HG02938 (cell line): Measurements from ENCODE around the gene TMEM59.

Experiments used
- ATAC-seq: cut with Tn5 transposase; IDR thresholded peaks from one replicate; pipeline ENCODE4 v1.9.1; 2021; ENCODE audit warnings: mild to moderate bottlenecking, moderate library complexity; ENCODE audit not compliant: unreplicated experiment

The TMEM59 gene

DNA sequence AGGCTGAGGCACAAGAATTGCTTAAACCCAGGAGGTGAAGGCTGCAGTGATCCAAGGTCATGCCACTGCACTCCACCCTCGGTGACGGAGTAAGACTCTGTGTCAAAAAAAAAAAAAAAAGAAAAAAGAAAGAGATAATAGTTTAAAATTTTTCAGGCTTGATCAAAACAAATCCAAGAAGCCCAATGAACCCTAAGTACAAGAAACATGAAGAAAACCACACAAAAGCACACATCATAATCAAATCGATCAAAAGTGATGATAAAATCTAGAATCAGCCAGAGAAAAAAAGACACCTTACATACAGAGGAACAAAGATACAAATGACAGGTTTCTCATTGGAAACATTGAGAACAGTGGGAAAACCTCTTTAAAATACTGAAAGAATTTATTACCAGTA, 66.5 kb downstream of the TMEM59 start:
- no peak for ATAC-seq

DNA sequence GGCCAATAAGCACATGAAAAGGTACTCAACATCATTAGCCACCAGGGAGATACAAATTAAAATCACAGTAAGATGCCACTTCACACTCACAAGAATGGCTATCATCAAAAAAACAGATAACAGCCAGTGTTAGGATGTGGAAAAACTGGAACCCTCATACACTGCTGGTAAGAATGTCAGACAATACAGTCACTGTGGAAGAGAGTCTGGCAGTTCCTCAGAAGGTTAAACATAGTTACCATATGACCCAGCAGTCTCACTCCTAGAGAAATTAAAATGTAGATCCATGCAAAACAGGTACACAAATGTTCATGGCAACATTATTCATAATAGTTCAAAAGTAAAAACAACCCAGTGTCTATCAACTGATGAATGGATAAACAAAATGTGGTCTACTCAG, 68.3 kb downstream of the TMEM59 start:
- no peak for ATAC-seq

DNA sequence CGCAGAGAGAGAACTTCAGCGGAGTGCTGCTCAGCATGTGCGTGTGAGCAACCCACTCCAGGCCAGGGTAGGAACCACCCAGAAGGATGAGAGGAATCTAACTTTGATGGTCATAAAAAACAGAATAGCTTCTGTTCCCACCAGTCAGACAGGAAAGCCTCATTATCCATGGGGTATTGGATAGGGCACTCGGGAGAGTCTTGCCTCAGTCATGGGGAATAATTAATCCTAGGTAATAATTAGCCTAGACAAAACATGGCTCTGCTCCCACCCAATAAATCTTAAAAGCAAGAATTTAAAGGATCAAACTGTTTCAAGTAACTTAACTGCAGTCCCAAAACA, 70.3 kb downstream of the TMEM59 start:
- no peak for ATAC-seq

DNA sequence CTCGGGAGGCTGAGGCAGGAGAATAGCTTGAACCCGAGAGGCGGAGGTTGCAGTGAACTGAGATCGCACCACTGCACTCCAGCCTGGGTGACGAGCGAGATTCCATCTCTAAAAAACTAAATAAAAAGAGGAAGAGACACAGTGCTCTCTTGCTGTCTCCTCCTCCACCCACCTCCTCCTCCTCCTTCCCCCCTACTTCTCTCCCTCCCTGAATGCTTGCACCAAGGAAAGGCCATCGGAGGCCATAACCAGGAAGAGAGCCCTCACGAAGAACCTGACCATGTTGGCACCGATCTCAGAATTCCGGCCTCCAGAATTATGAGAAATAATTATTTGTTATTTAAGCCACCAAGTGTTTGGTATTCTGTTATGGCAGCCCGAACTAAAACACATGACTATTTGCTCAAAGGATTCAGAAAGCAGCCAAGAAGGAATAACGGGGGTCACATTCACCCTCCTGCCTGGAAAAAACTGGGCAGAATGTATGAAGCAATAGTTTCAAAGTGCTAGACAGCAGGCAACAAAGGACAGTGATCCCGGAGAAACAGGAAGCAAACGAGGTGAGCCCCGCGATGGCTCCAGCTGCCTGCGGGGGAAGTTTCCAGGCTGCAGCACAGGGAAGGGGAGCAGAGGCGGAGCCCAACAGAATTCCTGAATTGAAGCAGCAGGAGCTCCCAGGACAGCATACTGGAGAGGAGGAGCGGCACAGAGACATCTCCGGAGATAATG, 70.8 kb downstream of the TMEM59 start:
- ATAC-seq, result no peak

DNA sequence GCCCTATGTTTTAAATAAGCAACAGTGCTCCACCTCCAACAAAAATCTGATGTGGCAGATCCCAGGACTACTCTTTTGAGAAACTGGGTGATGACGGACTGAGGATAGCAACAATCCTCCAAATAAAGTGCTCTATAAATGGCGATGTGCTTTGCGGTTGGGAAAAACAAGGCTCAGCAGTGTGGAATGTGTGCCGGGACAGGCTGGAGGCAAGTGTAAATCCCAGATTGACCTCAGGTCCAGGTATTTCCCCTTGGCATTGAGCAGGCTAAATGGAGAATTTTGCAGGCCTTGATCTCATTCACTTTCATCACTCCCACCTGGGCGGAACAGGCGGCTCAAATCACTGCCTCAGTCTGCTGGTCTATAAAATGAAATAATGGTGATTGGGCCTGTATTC, 71.8 kb downstream of the TMEM59 start:
- no peak for ATAC-seq

DNA sequence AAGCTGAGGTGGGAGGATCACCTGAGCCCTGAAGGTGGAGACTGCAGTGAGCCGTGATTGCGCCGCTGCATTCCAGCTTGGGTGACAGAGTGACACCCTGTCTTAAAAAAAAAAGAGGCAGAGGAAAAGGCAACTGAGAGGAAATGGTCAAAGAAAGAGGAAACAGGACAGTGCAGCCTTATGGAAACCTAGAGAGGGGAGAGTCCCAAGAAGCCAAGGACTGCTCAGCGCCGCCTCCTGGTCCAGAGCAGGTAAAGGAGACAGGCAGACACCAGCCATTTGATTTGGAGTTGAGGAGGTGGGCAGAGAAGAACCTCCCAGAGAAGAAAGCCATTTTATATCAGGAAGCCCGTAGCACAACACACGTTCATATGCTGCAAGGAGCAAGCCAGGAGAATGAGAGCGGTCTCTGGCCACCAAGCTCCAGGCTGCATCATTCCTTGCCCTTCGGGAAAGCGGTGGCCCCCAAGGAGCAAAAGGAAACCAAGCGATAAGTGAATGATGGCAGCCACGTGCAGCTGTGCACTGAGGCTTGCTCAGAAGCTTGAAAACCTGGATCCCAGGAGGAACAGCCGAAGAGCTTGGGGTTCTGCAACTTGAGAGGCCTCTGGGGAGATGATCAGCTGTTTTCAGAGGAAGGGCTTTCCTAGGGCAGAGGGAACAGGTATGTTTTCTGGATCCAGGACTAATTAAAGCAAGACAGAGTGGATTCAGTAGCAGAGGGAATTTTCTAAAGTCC, 73.1 kb downstream of the TMEM59 start:
- ATAC-seq, result no peak
